Activated naive CD4-positive, alpha-beta T cell treated with anti-CD3 and anti-CD28 coated beads, Interleukin-2, amount 50 U/mL, for 16 hours (primary cell): ENCODE data around the gene PEAK1.
"Not testable (repeated sequence)": the region's sequence is repeated elsewhere in the genome, so short reads cannot be mapped to it uniquely, and the experiment has no call there.

Source experiments
- DNase-seq: peaks from one replicate; pipeline ENCODE4 v3.0.0-alpha.2; 2020

Gene PEAK1

GRCh38 chr15:77291107-77291506 is 128.8 kb downstream of the PEAK1 start:
- no peak for DNase-seq

- no peak for DNase-seq
Measured at GRCh38 chr15:77287385-77287784, 132.5 kb downstream of the PEAK1 start.

DNA sequence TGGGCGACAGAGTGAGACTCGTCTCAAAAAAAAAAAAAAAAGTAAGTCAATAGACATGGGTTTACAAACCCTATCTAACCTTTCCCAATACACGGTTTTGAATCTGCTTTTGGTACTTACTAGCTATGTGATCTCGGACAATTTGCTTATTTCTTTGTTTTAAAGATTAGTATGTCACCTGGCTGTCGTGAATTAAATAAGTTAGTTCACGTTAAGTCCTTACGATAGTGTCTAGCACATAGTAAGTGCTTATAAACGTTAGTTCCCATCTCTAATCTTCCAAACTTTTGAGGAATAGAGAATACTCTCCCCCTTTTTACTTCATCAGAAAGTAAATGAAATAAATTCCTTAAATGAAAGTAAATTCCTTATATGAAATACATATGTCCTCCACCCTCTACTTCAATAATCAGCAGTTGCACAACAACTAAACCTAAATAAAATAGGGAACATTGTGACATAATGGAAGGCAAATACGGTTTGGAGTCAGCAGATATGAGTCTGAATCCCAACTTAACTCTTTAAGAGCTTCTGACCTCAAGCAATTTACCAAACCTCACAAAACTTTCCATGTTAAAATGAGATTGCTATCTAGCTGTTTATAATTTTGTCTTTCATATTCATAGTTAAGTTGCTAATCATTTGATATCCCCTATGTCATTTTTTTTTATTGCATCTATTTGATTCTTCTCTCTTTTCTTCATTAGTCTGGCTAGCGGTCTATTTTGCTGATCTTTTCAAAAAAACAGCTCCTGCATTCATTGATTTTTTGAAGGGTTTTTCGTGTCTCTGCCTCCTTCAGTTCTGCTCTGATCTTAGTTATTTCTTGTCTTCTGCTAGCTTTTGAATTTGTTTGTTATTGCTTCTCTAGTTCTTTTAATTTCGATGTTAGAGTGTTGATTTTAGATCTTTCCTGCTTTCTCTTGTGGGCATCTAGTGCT is 134.6 kb downstream of the PEAK1 start:
- DNase-seq, result no peak

GRCh38 chr15:77282333-77282732 is 137.6 kb downstream of the PEAK1 start:
- no peak for DNase-seq

DNA sequence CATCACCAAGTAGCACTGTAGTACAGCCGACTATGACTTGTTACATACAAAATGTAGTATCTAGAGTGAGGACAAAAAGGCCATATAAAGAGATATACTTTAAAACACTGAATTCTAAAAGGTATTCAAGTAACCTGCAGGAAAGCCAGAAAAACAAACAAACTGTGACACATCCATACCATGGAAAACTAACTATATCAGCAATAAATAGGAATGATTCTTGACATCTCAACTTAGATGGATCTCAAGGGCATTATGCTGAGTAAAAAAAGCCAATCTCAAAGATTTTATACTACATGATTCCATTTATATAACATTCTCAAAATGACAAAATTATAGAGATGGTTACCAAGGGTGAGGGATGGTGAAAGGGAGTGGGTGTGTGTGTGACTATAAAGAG is 143.0 kb downstream of the PEAK1 start:
- no peak for DNase-seq

GRCh38 chr15:77276096-77276495 is 143.8 kb downstream of the PEAK1 start:
- DNase-seq, result no peak

DNA sequence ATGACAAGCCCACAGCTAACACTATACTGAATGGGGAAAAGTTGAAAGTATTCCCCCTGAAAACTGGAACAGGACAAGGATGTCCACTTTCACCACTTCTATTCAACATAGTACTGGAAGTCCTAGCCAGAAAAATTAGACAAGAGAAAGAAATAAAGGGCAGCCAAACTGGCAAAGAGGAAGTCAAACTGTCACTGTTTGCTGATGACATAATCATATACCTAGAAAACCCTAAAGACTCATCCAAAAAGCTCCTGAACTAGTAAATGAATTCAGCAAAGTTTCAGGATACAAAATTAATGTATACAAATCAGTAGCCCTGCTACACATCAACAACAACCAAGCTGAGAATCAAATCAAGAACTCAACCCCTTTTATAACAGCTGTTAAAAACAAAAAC is 146.8 kb downstream of the PEAK1 start:
- DNase-seq, result not testable (repeated sequence)

- DNase-seq, result no peak
Measured at GRCh38 chr15:77266708-77267386, 153.1 kb downstream of the PEAK1 start.

GRCh38 chr15:77255385-77255784 is 164.5 kb downstream of the PEAK1 start:
- DNase-seq, result no peak

- no peak for DNase-seq
Measured at GRCh38 chr15:77251662-77252061, 168.2 kb downstream of the PEAK1 start.

DNA sequence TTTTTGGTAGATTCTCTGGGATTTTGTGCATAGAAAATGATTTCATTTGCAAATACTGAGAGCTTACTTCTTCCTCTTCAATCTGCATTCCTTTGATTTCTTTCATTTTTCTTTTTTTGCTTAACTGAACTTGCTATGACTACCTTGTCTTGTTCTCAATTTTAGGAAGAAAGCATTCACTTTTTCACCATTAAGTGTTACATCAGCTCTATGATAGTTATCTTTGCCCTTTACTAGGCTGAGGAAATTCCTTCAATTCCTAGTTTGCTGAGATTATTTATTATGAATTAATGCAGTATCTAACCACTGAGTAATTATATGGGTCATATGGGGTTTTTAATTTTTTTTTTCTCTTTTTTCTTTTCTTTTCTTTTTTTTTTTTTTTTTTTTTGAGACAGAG is 172.8 kb downstream of the PEAK1 start:
- DNase-seq, result no peak

- no peak for DNase-seq
Measured at GRCh38 chr15:77243716-77244401, 176.0 kb downstream of the PEAK1 start.

DNA sequence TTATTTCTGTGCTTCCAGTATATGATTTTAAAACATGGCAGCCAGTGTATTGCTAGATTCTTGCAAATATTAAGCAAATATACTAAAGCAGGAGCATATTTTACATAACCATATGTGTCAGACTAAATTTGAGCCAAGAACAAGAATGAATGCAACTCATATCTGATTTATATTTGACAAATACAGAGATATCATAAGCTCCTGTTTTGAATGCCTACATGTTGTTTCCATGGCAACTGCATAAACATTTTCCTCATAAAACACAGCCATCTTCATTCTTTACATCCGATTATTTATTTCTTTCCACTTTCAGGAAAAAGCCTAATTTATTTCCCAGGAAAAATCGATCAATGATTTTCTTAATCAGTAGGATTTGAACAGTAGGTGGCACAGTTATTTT is 176.8 kb downstream of the PEAK1 start:
- no peak for DNase-seq

GRCh38 chr15:77239882-77240608 is 179.9 kb downstream of the PEAK1 start:
- no peak for DNase-seq

DNA sequence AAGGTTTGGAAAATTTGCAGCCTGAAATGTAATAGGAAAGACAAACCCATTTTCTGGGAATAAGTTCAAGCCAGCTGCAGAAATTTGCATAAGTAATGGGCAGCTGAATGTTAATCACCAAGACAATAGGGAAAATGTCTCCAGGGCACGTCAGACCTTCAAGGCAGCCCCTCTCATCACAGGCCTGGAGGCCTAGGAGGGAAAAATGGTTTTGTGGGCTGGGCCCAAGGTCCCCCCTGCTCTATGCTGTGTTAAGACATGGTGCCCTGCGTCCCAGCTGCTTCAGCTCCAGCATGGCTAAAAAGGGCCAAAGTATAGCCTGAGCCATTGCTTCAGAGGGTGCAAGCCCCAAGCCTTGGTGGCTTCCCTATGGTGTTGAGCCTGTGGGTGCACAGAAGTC is 184.3 kb downstream of the PEAK1 start:
- no peak for DNase-seq

- DNase-seq, result no peak
Measured at GRCh38 chr15:77228828-77229227, 191.1 kb downstream of the PEAK1 start.

- no peak for DNase-seq
Measured at GRCh38 chr15:77226652-77227051, 193.3 kb downstream of the PEAK1 start.

GRCh38 chr15:77225646-77226045 is 194.3 kb downstream of the PEAK1 start:
- no peak for DNase-seq

- no peak for DNase-seq
Measured at GRCh38 chr15:77225088-77225487, 194.8 kb downstream of the PEAK1 start.

DNA sequence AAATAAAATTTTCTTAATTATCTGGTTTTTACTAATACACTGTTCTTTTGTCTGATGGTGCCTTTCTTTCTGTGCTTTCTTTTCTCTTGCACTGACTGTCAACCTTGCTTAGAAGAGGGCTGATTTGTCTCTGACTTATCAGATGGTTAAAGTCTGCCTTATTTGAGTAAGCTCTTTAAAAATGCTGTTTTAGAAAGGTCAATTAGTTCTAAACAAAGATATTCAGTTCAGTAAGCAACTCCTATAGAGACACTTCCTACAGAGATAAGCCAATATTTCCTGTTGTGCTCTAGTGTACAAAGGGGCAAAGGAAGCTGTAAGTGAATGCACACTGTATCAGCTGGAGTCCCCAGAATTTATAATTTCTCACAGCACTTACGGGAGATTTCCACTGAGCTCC is 195.6 kb downstream of the PEAK1 start:
- DNase-seq, result no peak

DNA sequence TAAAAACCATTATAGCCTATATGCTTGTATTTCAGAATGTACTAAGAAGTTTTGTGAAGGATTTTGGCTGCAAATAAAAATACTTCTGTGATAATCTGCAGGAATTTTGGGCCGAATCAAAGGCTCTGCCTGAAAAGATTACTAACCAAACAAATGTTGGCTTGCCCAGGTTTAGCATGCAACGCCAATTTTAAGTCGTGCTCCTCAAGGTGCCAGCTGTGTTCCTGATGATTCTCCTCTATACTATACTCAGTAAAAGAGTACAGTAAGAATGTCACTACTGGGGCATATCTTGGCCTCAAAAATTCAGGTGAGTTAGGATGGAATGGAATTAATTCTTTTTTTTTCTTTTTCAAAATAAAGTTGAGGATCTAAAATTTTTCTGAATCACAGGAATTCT is 198.2 kb downstream of the PEAK1 start:
- no peak for DNase-seq

- no peak for DNase-seq
Measured at GRCh38 chr15:77221174-77221573, 198.7 kb downstream of the PEAK1 start.

GRCh38 chr15:77219841-77220240 is 200.1 kb downstream of the PEAK1 start:
- no peak for DNase-seq
